ENCODE data around the gene XYLT1. TPM values are rescaled to one million over a fixed set of nuclear protein-coding genes. Genes with fewer than 3 reads are reported as not detected.

XYLT1 gene
- total RNA-seq, 2 donors from 2014 or later = 21.4 to 22.6 TPM

- Mint-ChIP-seq H3K27me3 (no peaks in the 10 kb centered on the region), H3K36me3 (ENCODE audit: low read depth) (no peaks in the 10 kb centered on the region), H3K4me3 (no peak overlapping the region), H3K27ac (no peak overlapping the region), H3K4me1 (no peaks in the 10 kb centered on the region), H3K9me3 (no peaks in the 10 kb centered on the region)
- no peak for ATAC-seq (replicated peaks)
Observed at GRCh38 chr16:17058471-17058870, 412.3 kb downstream of the XYLT1 start.

DNA sequence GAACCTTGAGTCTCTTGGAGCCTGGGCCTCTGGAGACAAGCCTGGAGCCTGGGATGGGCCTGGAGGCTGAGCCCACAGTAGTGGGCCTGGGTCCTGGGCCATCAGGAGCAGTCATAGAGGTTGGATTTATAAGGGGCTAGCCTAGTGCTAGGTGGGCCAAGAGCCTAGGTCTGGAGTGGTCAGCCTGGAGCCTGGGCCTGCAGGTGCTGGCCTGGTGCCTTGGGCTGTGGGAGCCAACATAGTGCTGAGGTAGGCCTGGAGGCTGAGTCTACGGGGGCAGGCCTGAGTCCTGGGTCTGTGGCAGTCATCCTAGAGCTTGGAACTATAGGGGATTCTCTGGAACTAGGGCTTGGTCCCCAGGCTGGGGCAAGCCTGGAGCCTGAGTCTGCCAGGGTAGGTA, 414.1 kb downstream of the XYLT1 start:
- no peak overlapping the region for H3K27ac Mint-ChIP-seq
- no peak overlapping the region for H3K4me3 Mint-ChIP-seq
- H3K9me3 Mint-ChIP-seq = peaks cover 4% of the 10 kb centered on the region
- no peaks in the 10 kb centered on the region for H3K36me3 Mint-ChIP-seq (ENCODE audit: low read depth)
- no peaks in the 10 kb centered on the region for H3K4me1 Mint-ChIP-seq
- no peak for ATAC-seq (replicated peaks)
- no peaks in the 10 kb centered on the region for H3K27me3 Mint-ChIP-seq

DNA sequence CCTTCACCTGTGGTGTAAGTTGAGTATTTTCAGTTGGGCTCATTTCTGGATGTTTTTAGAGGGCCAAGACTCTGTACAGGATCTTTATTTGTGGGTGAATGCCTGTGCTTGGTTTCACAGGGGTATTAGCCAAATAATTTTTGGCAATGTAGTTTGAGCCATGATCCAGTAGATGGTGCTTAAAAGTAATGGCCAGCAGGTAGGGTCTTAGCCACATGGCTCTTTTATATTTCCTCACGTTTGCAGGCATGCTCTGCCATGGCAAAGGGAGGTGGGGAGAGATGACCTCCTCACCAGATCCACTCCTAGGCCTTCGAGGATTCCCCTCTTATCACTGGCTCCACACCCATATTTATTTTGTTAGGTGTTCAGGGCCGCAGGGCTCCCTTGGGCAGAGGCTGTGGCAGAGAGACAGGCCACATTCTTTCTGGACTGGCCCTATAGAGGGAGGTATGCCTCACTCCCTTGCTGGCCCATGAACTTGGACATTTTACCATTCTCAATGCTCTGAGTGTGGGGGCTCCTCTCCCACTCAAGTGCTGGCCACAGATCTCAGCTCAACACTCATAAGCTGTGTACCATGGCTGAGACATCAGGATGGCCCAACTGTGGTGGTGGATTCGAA, 417.1 kb downstream of the XYLT1 start:
- ATAC-seq (replicated peaks) = no peak
- H3K27ac Mint-ChIP-seq = no peak overlapping the region
- no peaks in the 10 kb centered on the region for H3K27me3 Mint-ChIP-seq
- H3K4me1 Mint-ChIP-seq = no peaks in the 10 kb centered on the region
- H3K36me3 Mint-ChIP-seq (ENCODE audit: low read depth) = no peaks in the 10 kb centered on the region
- H3K9me3 Mint-ChIP-seq = peaks cover 6% of the 10 kb centered on the region
- no peak overlapping the region for H3K4me3 Mint-ChIP-seq
